Heart left ventricle (tissue), 16 donors: ENCODE results near the gene ZC3H10. TPM values are rescaled to one million over a fixed set of nuclear protein-coding genes. Genes with fewer than 3 reads are reported as not detected.
A peak's percentile ranks its signal among the peaks of the same experiment; 100 is the strongest.

Experiments
- ATAC-seq, 4 donors: fragments of 200-7000 bp; cut with Tn5 transposase; one replicate each; pipeline ENCODE4 v1.9.1; 2020 to 2022; ENCODE audit warnings: moderate library complexity in 4 of 4, mild to moderate bottlenecking in 3 of 4, moderate number of reproducible peaks in 1 of 4
- DNase-seq, 5 donors: peaks; one replicate each; pipeline ENCODE4 v3.0.0-alpha.2; 2020
- H3K27ac ChIP-seq, 12 donors: fragments of 200-600 bp; sonication (generic) in 4 of 12; one replicate each; pipeline versions ENCODE4 v1.5.0 to v1.8.0; 2016 to 2022; ENCODE audit warnings: mild to moderate bottlenecking in 2 of 12
- H3K27me3 ChIP-seq, 9 donors: fragments of 200-600 bp; sonication (generic) in 2 of 9; one replicate each; pipeline versions ENCODE4 v1.5.1 to v1.8.0; 2016 to 2022; ENCODE audit warnings: mild to moderate bottlenecking in 3 of 9
- H3K36me3 ChIP-seq, 9 donors: fragments of 200-600 bp; sonication (generic) in 2 of 9; one replicate each; pipeline versions ENCODE4 v1.5.0 to v1.8.0; 2018 to 2022; ENCODE audit warnings: mild to moderate bottlenecking in 2 of 9
- H3K4me1 ChIP-seq, 12 donors: fragments of 200-600 bp; sonication (generic) in 4 of 12; one replicate each; pipeline versions ENCODE4 v1.5.0 to v1.8.0; 2016 to 2022; ENCODE audit warnings: mild to moderate bottlenecking in 3 of 12
- H3K4me3 ChIP-seq, 12 donors: fragments of 200-600 bp; sonication (generic) in 4 of 12; one replicate each; pipeline versions ENCODE4 v1.5.0 to v1.8.0; 2017 to 2022; ENCODE audit warnings: mild to moderate bottlenecking in 9 of 12, moderate library complexity in 4 of 12
- H3K9me3 ChIP-seq, 12 donors: fragments of 200-600 bp; sonication (generic) in 4 of 12; one replicate each; pipeline versions ENCODE4 v1.5.0 to v1.8.0; 2016 to 2022; ENCODE audit warnings: mild to moderate bottlenecking in 1 of 12
- POLR2A ChIP-seq, 2 donors: fragments of 450-650 bp; IDR thresholded peaks; one replicate each; pipeline ENCODE4 v1.6.1; 2017; ENCODE audit warnings: antibody characterized with exemption in 2 of 2, mild to moderate bottlenecking in 2 of 2, moderate library complexity in 2 of 2
- WGBS, 4 donors: extraction: QIAGEN DNeasy Blood & Tissue Kit in 2 of 4; methylation state at CpG; one replicate each; pipeline versions ENCODE4 v1.1.5 to v1.1.7; 2013 to 2018; 5-methylcytosine and 5-hydroxymethylcytosine counted together
- intact Hi-C, 10 donors: fragments of 100-400 bp; cut with DNase I; formaldehyde crosslinking; loops; one replicate each; pipeline versions ENCODE4 v1.11.1 to v1.14.2; 2022
- polyA plus RNA-seq, 2 donors: library from polyadenylated mRNA; stranded (reverse); fragments of 200-250 nt; gene quantifications; one replicate each; pipeline ENCODE4 v1.2.3, GENCODE V29; 2013
- total RNA-seq, 9 donors: library from RNA; depleted of rRNA in 2 of 9; stranded (reverse); fragments of >200 nt in 2 of 9; fragmentation: NEBNext Ultra II Directional in 3 of 9; extraction: Animal tissue kit (Norgen Biotek cat#: 25700) in 3 of 9; gene quantifications; one replicate each; pipeline versions ENCODE4 v1.1.0 to v1.2.4, GENCODE V29; 2016 to 2023
- TF ChIP-seq, protein P1 (sequence below), 12 donors: fragments of 200-600 bp; sonication (generic) in 4 of 12; IDR thresholded peaks; one replicate each; pipeline versions ENCODE4 v1.5.0 to v1.8.0; 2018 to 2022; ENCODE audit warnings: antibody characterized with exemption in 12 of 12, mild to moderate bottlenecking in 5 of 12
- donor health status: ischemic (EF 13 %, LVEDD 7.1; RV severe dilation, severe dysfunction).
- donor health status: healthy with polysubstance abuse.
- donor health status: DM: no; HTN: yes; CAD: no.
- donor health status: DM: no; HTN: no; CAD: no.
- donor health status: ischemic (EF 25% LVEDD 6.9; RV normal size, moderate dysfunction).
- donor health status: ischemic (EF 25% LVEDD 5.7; RV mildly dilated, moderate dysfunction).
- donor health status: healthy.
- donor health status: DM: yes; HTN: yes; CAD: no.
- donor health status: ischemic (EF 35%, LVEDD 5.7; RV mildly dilated, moderate dysfunction).
- donor health status: nonischemic (EF 11% LVEDD 7.7; RV severe dilation, severe dysfunction).
- donor health status: DM: yes; HTN: yes; CAD: no.
- donor health status: PGD.
- donor health status: ischemic (EF 29% LVEDD 5.4; RV normal size, mild dysfunction).
- donor health status: nonischemic (EF 23%, LVEDD 6.1; RV moderate dilation, normal function).

Gene ZC3H10
- total and polyA plus RNA-seq, 11 donors: 2.7 to 6.4 (median 4.3) TPM

DNA sequence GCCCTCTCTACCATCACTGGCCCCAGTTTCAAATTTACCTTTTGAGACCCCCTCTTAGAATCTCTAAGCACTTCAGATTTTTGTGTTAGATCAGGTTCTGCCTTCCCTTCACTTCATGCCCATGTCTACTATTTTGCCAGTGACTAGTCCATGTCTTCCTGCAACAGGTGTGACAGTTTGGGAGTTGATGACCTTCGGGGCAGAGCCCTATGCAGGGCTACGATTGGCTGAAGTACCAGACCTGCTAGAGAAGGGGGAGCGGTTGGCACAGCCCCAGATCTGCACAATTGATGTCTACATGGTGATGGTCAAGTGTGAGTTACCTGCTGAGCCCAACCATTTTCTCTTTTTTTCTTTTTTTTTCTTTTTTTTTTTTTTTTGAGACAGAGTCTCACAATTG, 19.5 kb upstream of the ZC3H10 start:
- DNase-seq (no peak), ATAC-seq (no peak)
- no peaks in the 10 kb centered on the region for H3K9me3 ChIP-seq
- peaks cover 0 to 5% (median 0%) of the 10 kb centered on the region in 9 donors for H3K27me3 ChIP-seq
- WGBS, 4 donors: 80 to 90% (median 87%) methylated on average over 3 of the region's 3 CpGs
- no peak for TF ChIP-seq POLR2A (IDR thresholded peaks at IDR 0.05)
- TF ChIP-seq, protein P1, sequence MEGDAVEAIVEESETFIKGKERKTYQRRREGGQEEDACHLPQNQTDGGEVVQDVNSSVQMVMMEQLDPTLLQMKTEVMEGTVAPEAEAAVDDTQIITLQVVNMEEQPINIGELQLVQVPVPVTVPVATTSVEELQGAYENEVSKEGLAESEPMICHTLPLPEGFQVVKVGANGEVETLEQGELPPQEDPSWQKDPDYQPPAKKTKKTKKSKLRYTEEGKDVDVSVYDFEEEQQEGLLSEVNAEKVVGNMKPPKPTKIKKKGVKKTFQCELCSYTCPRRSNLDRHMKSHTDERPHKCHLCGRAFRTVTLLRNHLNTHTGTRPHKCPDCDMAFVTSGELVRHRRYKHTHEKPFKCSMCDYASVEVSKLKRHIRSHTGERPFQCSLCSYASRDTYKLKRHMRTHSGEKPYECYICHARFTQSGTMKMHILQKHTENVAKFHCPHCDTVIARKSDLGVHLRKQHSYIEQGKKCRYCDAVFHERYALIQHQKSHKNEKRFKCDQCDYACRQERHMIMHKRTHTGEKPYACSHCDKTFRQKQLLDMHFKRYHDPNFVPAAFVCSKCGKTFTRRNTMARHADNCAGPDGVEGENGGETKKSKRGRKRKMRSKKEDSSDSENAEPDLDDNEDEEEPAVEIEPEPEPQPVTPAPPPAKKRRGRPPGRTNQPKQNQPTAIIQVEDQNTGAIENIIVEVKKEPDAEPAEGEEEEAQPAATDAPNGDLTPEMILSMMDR (IDR thresholded peaks at IDR 0.05): no peak
- H3K27ac ChIP-seq: no peak overlapping the region
- no peaks in the 10 kb centered on the region for H3K36me3 ChIP-seq
- H3K4me1 ChIP-seq: peaks cover 0 to 15% (median 5%) of the 10 kb centered on the region in 12 donors
- H3K4me3 ChIP-seq: no peak overlapping the region
- intact Hi-C loops: loop anchor here in 1 of 10 donors (5.0 kb wide), 1 partner anchor 51 kb away; no protein-coding TSS in a partner anchor

- no peaks in the 10 kb centered on the region for H3K9me3 ChIP-seq
- H3K4me3 ChIP-seq: no peak overlapping the region
- TF ChIP-seq POLR2A (IDR thresholded peaks at IDR 0.05): no peak
- TF ChIP-seq, protein P1 (IDR thresholded peaks at IDR 0.05): no peak
- H3K27ac ChIP-seq: no peak overlapping the region
- no peak for DNase-seq
- no peak for ATAC-seq
- 90 to 95% (median 91%) methylated on average over 4 of the region's 4 CpGs for WGBS, 4 donors
- intact Hi-C loops: loop anchor here in 5 of 10 donors (5.0 to 10.0 kb wide), 5 partner anchors 52 to 365 kb away; partner anchors contain the start of gene RPS26 (in 1 of the 5)
- H3K36me3 ChIP-seq: no peaks in the 10 kb centered on the region
- peaks cover 0 to 17% (median 7%) of the 10 kb centered on the region in 12 donors for H3K4me1 ChIP-seq
- H3K27me3 ChIP-seq: peaks cover 0 to 5% (median 0%) of the 10 kb centered on the region in 9 donors
Observed at GRCh38 chr12:56099787-56100186, 18.3 kb upstream of the ZC3H10 start.

- Histone ChIP-seq H3K9me3 (no peaks in the 10 kb centered on the region), H3K4me1 (peaks cover 0 to 27% (median 17%) of the 10 kb centered on the region in 12 donors), H3K27ac (no peak overlapping the region), H3K36me3 (peaks cover 0 to 1% (median 0%) of the 10 kb centered on the region in 9 donors), H3K27me3 (no peaks in the 10 kb centered on the region), H3K4me3 (no peak overlapping the region)
- WGBS, 4 donors: 83 to 88% (median 85%) methylated on average over 14 of the region's 14 CpGs
- DNase-seq (no peak), ATAC-seq (no peak)
- TF ChIP-seq POLR2A (IDR thresholded peaks at IDR 0.05): no peak
- TF ChIP-seq, protein P1 (IDR thresholded peaks at IDR 0.05): no peak
- intact Hi-C loops: loop anchor here in 4 of 10 donors (5.0 to 10.0 kb wide), 5 partner anchors 54 to 366 kb away; partner anchors contain the start of gene RPS26 (in 1 of the 4)
Observed at GRCh38 chr12:56101045-56101444, 17.0 kb upstream of the ZC3H10 start.

- Histone ChIP-seq H3K36me3 (peaks cover 0 to 17% (median 13%) of the 10 kb centered on the region in 9 donors), H3K4me3 (peak overlapping the region in 1 of 12 donors; percentile 93), H3K27ac (peak overlapping the region in 1 of 12 donors; percentile 92), H3K9me3 (no peaks in the 10 kb centered on the region), H3K4me1 (peaks cover 0 to 37% (median 22%) of the 10 kb centered on the region in 12 donors), H3K27me3 (no peaks in the 10 kb centered on the region)
- TF ChIP-seq, protein P1 (IDR thresholded peaks at IDR 0.05): no peak
- TF ChIP-seq POLR2A (IDR thresholded peaks at IDR 0.05): no peak
- ATAC-seq (no peak), DNase-seq (no peak)
- WGBS, 4 donors: 64 to 82% (median 74%) methylated on average over 1 of the region's 1 CpG
- intact Hi-C loops: loop anchor here in 4 of 10 donors (5.0 to 10.0 kb wide), 5 partner anchors 55 to 368 kb away; partner anchors contain the start of gene RPS26 (in 1 of the 4)
Observed at GRCh38 chr12:56102683-56103065, 15.4 kb upstream of the ZC3H10 start.
